GM12875 (cell line): ENCODE results near the gene SYNE2.

Experiments
- H3K4me3 ChIP-seq: one replicate; pipeline ENCODE4 v1.5.1; 2011; ENCODE audit warnings: low read depth, low read length, control low read depth
- CTCF ChIP-seq: IDR thresholded peaks from 2 replicates; pipeline ENCODE4 v1.5.1; 2011; ENCODE audit warnings: low read depth, mild to moderate bottlenecking, control low read depth, inconsistent platforms, low read length, moderate library complexity, borderline replicate concordance; ENCODE audit not compliant: insufficient read depth

The SYNE2 gene

GRCh38 chr14:63881926-63882325, 29.1 kb downstream of the SYNE2 start:
- TF ChIP-seq CTCF: no peak

GRCh38 chr14:63887899-63888298, 35.1 kb downstream of the SYNE2 start:
- no peak overlapping the region for H3K4me3 ChIP-seq
- no peak for TF ChIP-seq CTCF

More at GRCh38 chr14:63881926-63882325, 29.1 kb downstream of the SYNE2 start:
- H3K4me3 ChIP-seq: no peak overlapping the region

GRCh38 chr14:63890553-63890952, 37.7 kb downstream of the SYNE2 start:
- TF ChIP-seq CTCF: no peak
- H3K4me3 ChIP-seq: no peak overlapping the region

- H3K4me3 ChIP-seq: no peak overlapping the region
- no peak for TF ChIP-seq CTCF
These were observed 38.6 kb downstream of the SYNE2 start for GRCh38 chr14:63891148-63891975.

- TF ChIP-seq CTCF: no peak
- H3K4me3 ChIP-seq: no peak overlapping the region
These were observed 39.5 kb downstream of the SYNE2 start for GRCh38 chr14:63892265-63892664.

- no peak for TF ChIP-seq CTCF
- no peak overlapping the region for H3K4me3 ChIP-seq
These were observed 41.1 kb downstream of the SYNE2 start for GRCh38 chr14:63893701-63894458.
